ENCODE measurements around the gene NFATC4.
A peak's percentile ranks its signal among the peaks of the same experiment; 100 is the strongest.

- peak in 1 of 3 donors; percentile 45 for TF ChIP-seq POLR2AphosphoS5 (IDR thresholded peaks at IDR 0.05)
- TF ChIP-seq CTCF (IDR thresholded peaks at IDR 0.05), result no peak
- no peak for TF ChIP-seq POLR2A (IDR thresholded peaks at IDR 0.05)
These were observed 1.6 kb upstream of the NFATC4 start for GRCh38 chr14:24366413-24366720.
